MCF 10A (cell line): ENCODE results near the gene MATK. TPM values are rescaled to one million over a fixed set of nuclear protein-coding genes. Genes with fewer than 3 reads are reported as not detected.

Experiments used
- BruUV-seq: library from RNA; stranded (reverse); fragments of 400-500 nt; replicated peaks from 2 replicates; lab custom pipeline; 2021; lab: Mats Ljungman, UMichigan
- CTCF ChIA-PET: fragments of 300-600 bp; sonication (Branson Sonifier 250); formaldehyde crosslinking; extraction: SDS; loops from one replicate; lab custom pipeline; 2021; ENCODE audit warnings: antibody characterized with exemption, inconsistent platforms; lab: Yijun Ruan, JAX
- POLR2A ChIA-PET: fragments of 300-600, 350-650 bp; sonication (Branson Sonifier 250); formaldehyde crosslinking; extraction: SDS; loops from one replicate; lab custom pipeline; 2020; ENCODE audit warnings: antibody characterized with exemption, inconsistent platforms; lab: Yijun Ruan, JAX
- DNase-seq: peaks from one replicate; pipeline ENCODE4 v3.0.0-alpha.2; 2018; ENCODE audit not compliant: unreplicated experiment
- H3K27ac Mint-ChIP-seq: one replicate; pipeline ENCODE4 v1.8.0; 2022; ENCODE audit warnings: mild to moderate bottlenecking, low read depth, mixed read lengths; ENCODE audit not compliant: unreplicated experiment
- H3K27me3 Mint-ChIP-seq: one replicate; pipeline ENCODE4 v1.8.0; 2022; ENCODE audit warnings: mixed read lengths; ENCODE audit not compliant: insufficient read depth, unreplicated experiment
- H3K36me3 Mint-ChIP-seq: one replicate; pipeline ENCODE4 v1.8.0; 2022; ENCODE audit warnings: mild to moderate bottlenecking, moderate library complexity, mixed read lengths; ENCODE audit not compliant: insufficient read depth, unreplicated experiment
- H3K4me1 Mint-ChIP-seq: one replicate; pipeline ENCODE4 v1.8.0; 2022; ENCODE audit warnings: mixed read lengths; ENCODE audit not compliant: insufficient read depth, unreplicated experiment
- H3K4me3 Mint-ChIP-seq: one replicate; pipeline ENCODE4 v1.8.0; 2022; ENCODE audit warnings: mild to moderate bottlenecking, moderate library complexity, mixed read lengths; ENCODE audit not compliant: unreplicated experiment
- H3K9me3 Mint-ChIP-seq: one replicate; pipeline ENCODE4 v1.8.0; 2022; ENCODE audit warnings: mixed read lengths; ENCODE audit not compliant: unreplicated experiment
- CTCF ChIP-seq: fragments of 200-600 bp; IDR thresholded peaks from one replicate; pipeline ENCODE4 v1.8.0; 2022; ENCODE audit warnings: antibody characterized with exemption, mild to moderate bottlenecking; ENCODE audit not compliant: unreplicated experiment
- intact Hi-C: fragments of 100-400 bp; cut with micrococcal nuclease; formaldehyde crosslinking; loops from 2 replicates; pipeline ENCODE4 v1.14.1; 2022
- total RNA-seq: library from RNA; stranded (reverse); gene quantifications from 2 replicates; pipeline ENCODE4 v1.2.3, GENCODE V29; 2022

Gene MATK
- total RNA-seq, 1 experiment from 2014 or later, result not detected

- Mint-ChIP-seq H3K4me3 (no peak overlapping the region), H3K27ac (no peak overlapping the region), H3K27me3 (peaks cover 10% of the 10 kb centered on the region), H3K36me3 (peaks cover 6% of the 10 kb centered on the region), H3K9me3 (no peaks in the 10 kb centered on the region), H3K4me1 (no peaks in the 10 kb centered on the region)
- TF ChIP-seq CTCF, result no peak
- ChIA-PET POLR2A (interaction anchor here (0.5 kb wide), 1 partner anchor 76 kb away, joined by 3 read pairs; no protein-coding TSS in a partner anchor), CTCF (interaction anchor here (0.7 kb wide), 1 partner anchor 13 kb away, joined by 3 read pairs; no protein-coding TSS in a partner anchor)
- intact Hi-C loops, result no loop called here
- no peak for DNase-seq
- BruUV-seq, result no TSS peak
Measured at GRCh38 chr19:3813473-3814392, 27.6 kb upstream of the MATK start.

- no peak for DNase-seq
- no peaks in the 10 kb centered on the region for H3K27me3 Mint-ChIP-seq
- no peaks in the 10 kb centered on the region for H3K4me1 Mint-ChIP-seq
- BruUV-seq, result no TSS peak
- POLR2A ChIA-PET, result no interaction called here
- peaks cover 6% of the 10 kb centered on the region for H3K36me3 Mint-ChIP-seq
- no peak overlapping the region for H3K4me3 Mint-ChIP-seq
- no peaks in the 10 kb centered on the region for H3K9me3 Mint-ChIP-seq
- no peak for TF ChIP-seq CTCF
- intact Hi-C loops, result no loop called here
- CTCF ChIA-PET, result no interaction called here
- no peak overlapping the region for H3K27ac Mint-ChIP-seq
Measured at GRCh38 chr19:3810708-3811355, 24.7 kb upstream of the MATK start.

GRCh38 chr19:3809881-3810707, 23.9 kb upstream of the MATK start:
- H3K4me3 Mint-ChIP-seq, result no peak overlapping the region
- intact Hi-C loops, result no loop called here
- DNase-seq, result no peak

More at GRCh38 chr19:3809881-3810707, 23.9 kb upstream of the MATK start:
- Mint-ChIP-seq H3K27ac (no peak overlapping the region), H3K27me3 (no peaks in the 10 kb centered on the region), H3K36me3 (peaks cover 6% of the 10 kb centered on the region), H3K4me1 (no peaks in the 10 kb centered on the region), H3K9me3 (no peaks in the 10 kb centered on the region)
- ChIA-PET POLR2A (no interaction called here), CTCF (no interaction called here)
- BruUV-seq, result no TSS peak
- no peak for TF ChIP-seq CTCF
